ENCODE data around the gene KCNJ16.
"Not testable (repeated sequence)": the region's sequence is repeated elsewhere in the genome, so short reads cannot be mapped to it uniquely, and the experiment has no call there.

KCNJ16 gene

DNA sequence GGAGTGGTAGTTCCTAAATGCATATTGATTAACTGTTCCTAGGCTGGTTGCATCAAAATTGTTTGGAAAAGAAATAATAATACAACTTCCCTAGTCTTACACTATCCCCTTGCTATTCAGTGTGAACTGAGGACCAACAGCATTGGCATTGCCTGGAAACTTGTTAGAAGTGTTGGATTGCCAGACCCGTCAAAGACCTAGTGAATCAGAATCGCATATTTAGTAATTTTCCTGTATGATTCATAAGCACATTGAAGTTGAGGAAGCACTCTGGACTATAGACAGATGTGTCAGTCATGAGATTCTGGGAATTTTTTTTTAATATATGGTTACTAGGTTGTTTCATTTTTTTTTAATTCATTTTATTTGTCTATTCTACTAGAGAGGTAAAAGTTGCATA lies 34.7 kb upstream of the KCNJ16 start:
- TF ChIP-seq CTCF (conservative IDR thresholded peaks at IDR 0.05) (no peak), ZFX (IDR thresholded peaks at IDR 0.05) (no peak)
- H3K27ac ChIP-seq = no peak overlapping the region

DNA sequence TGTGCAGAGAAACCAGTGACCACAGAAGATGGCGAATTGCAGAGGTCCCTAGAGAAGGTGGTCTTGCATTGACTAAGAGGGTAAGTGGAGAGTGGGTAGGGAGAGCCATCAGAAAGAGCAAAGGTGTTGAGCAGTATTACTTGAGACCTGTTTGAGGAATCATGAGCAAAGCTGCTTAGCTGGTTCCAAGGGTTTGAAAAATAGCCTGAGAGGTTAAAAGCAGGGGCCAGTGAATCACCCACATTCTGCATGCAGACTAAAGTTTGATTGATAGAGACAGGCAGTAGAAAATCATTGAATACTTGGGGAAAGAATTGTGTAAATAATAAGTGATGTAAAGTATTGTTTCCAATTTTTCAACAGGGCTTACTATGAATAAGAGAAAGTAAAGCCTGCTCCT lies 34.0 kb upstream of the KCNJ16 start:
- H3K27ac ChIP-seq = no peak overlapping the region
- TF ChIP-seq ZFX (IDR thresholded peaks at IDR 0.05) = no peak
- no peak for TF ChIP-seq CTCF (conservative IDR thresholded peaks at IDR 0.05)

GRCh38 chr17:70041540-70041939 lies 33.5 kb upstream of the KCNJ16 start:
- TF ChIP-seq ZFX (IDR thresholded peaks at IDR 0.05) (no peak), CTCF (conservative IDR thresholded peaks at IDR 0.05) (no peak)
- no peak overlapping the region for H3K27ac ChIP-seq

- not testable (repeated sequence) for H3K27ac ChIP-seq
Measured at GRCh38 chr17:70045780-70046179, 29.2 kb upstream of the KCNJ16 start.

DNA sequence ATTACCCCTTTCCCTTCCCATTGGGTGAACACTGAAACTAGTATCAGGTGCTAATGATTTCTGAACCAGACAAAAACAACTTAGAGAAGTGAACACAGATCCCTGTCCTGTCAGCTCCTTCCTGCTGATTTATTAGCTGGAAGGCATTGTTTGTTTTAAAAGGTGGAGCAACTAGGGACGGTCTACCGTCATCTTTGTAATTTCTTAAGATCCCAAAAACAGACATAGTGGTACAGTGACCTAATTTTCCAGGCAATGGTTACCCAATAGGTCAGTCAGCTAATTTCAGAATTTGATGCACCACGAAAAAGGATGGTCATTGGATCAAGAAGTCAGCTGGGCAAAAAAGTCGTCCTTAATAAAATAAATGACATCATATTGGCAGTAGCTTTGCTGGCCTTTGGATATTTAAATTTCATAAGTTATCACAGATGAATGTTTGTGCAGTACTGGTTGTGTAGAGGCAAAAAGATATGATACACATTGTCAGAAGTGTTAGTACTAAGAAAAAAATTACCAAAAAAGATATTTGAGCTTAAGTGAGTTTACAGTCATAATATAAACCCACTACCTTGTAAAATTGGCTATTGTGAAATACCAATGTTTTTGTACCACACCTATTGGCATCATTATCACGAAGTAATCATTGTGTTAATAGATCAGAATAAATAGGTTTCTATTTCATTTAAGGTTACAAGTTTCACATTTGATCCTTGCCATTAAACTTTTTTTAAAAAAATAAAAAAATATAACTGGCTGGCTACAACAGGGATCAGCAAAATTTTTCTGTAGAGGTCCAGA lies 27.2 kb upstream of the KCNJ16 start:
- TF ChIP-seq ZFX (IDR thresholded peaks at IDR 0.05) = no peak
- no peak for TF ChIP-seq CTCF (conservative IDR thresholded peaks at IDR 0.05)
- no peak overlapping the region for H3K27ac ChIP-seq

DNA sequence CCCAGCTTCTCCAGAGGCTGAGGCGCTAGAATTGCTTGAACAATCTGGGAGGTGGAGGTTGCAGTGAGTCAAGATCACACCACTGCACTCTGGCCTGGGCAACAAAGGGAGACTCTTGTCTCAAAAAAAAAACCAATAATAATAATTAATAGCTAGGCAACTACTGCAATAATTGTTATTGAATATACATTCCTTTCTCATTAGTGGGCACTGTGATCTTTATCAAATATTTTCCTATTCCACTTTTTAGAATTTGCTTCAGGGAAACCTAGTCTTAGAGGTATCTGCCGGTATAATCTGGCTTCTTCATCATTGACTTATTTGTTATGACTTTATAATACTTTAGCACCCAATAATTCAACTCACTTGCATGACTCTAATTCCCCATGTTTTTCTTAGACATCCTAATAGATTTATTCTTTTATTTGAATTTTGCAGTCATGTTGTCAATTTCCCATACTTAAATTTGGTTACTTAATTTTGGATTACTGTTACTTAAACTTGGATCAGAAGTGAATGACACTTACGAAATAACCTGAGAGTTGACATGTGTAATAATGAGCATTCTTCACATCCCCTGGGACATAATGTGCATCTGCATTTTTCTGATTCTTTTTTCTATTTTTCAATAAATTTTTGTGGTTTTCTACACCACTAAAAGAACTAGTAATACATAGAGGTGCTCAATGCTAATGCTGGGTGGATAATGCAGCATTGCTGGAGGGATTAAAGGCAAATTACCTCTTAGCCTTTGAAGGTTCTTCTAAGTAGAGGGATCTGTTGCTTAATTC lies 25.0 kb upstream of the KCNJ16 start:
- TF ChIP-seq ZFX (IDR thresholded peaks at IDR 0.05) (no peak), CTCF (conservative IDR thresholded peaks at IDR 0.05) (no peak)
- no peak overlapping the region for H3K27ac ChIP-seq

GRCh38 chr17:70050931-70051330 lies 24.1 kb upstream of the KCNJ16 start:
- H3K27ac ChIP-seq = no peak overlapping the region
- TF ChIP-seq ZFX (IDR thresholded peaks at IDR 0.05) (no peak), CTCF (conservative IDR thresholded peaks at IDR 0.05) (no peak)
